K562 (cell line): ENCODE data around the gene SAMD9L. TPM values are rescaled to one million over a fixed set of nuclear protein-coding genes. Genes with fewer than 3 reads are reported as not detected.
A peak's percentile ranks its signal among the peaks of the same experiment; 100 is the strongest.

ENCODE experiments used
- ATAC-seq: fragments of 200-7000 bp; cut with Tn5 transposase; 3 replicates; pipeline ENCODE4 v1.9.1; 2020; ENCODE audit warnings: moderate library complexity
- BruUV-seq: library from RNA; stranded (reverse); fragments of 400-500 nt; replicated peaks from 2 replicates; lab custom pipeline; 2021; lab: Mats Ljungman, UMichigan
- CTCF ChIA-PET: fragments of 300-600 bp; formaldehyde crosslinking; extraction: SDS; loops from one replicate; lab custom pipeline; 2021; ENCODE audit warnings: low intra/inter-chr PET ratio; lab: Yijun Ruan, JAX
- POLR2A ChIA-PET: fragments of 300-600, 350-650 bp; sonication (Branson Sonifier 250); formaldehyde crosslinking; extraction: SDS; loops from one replicate; lab custom pipeline; 2021; ENCODE audit warnings: antibody characterized with exemption, inconsistent platforms; lab: Yijun Ruan, JAX
- DNase-seq, 4 experiments: peaks; one replicate each; pipeline versions ENCODE4 v3.0.0 to v3.0.0-alpha.2; 2011 to 2018; ENCODE audit warnings: low spot score in 3 of 4, mixed read lengths in 3 of 4; ENCODE audit errors: extremely low read depth in 1 of 4
- FAIRE-seq: peaks from 2 replicates; lab custom pipeline; 2011; peaks lifted over from hg19 to GRCh38; lab: Jason Lieb, UNC
- H2AFZ ChIP-seq: 2 replicates; pipeline ENCODE4 v1.6.0; 2011; ENCODE audit warnings: low read depth, low read length, control low read depth, inconsistent platforms
- H3K27ac ChIP-seq: fragments of 200-600 bp; 3 replicates; pipeline ENCODE4 v1.8.0; 2011; ENCODE audit warnings: low read depth, mild to moderate bottlenecking, control low read depth, inconsistent platforms, low read length, moderate library complexity, mixed read lengths; ENCODE audit errors: extremely low read depth
- H3K27me3 ChIP-seq, 2 experiments: fragments of 300-600 bp in 1 of 2; 2 replicates in 1 of 2; 3 replicates in 1 of 2; pipeline versions ENCODE4 v1.6.0 to v1.8.0; 2011; ENCODE audit warnings: inconsistent platforms in 2 of 2, low read length in 2 of 2, mild to moderate bottlenecking in 1 of 2, mixed read lengths in 1 of 2, moderate library complexity in 1 of 2; ENCODE audit not compliant: control insufficient read depth in 2 of 2, insufficient read depth in 2 of 2
- H3K36me3 ChIP-seq: fragments of 300-600 bp; 3 replicates; pipeline ENCODE4 v1.8.0; 2011; ENCODE audit warnings: mild to moderate bottlenecking, low read length, inconsistent platforms; ENCODE audit not compliant: control insufficient read depth, insufficient read depth
- H3K4me1 ChIP-seq, 2 experiments: fragments of 200-600 bp in 1 of 2; replicated peaks in 1 of 2; 2 replicates in 1 of 2; 3 replicates in 1 of 2; pipeline versions ENCODE4 v1.5.1 to v1.8.0; 2011; ENCODE audit warnings: inconsistent platforms in 2 of 2, low read length in 2 of 2, mild to moderate bottlenecking in 1 of 2, mixed read lengths in 1 of 2, moderate library complexity in 1 of 2; ENCODE audit not compliant: control insufficient read depth in 2 of 2, insufficient read depth in 2 of 2
- H3K4me2 ChIP-seq: 2 replicates; pipeline ENCODE4 v1.6.1; 2011; ENCODE audit warnings: low read length, control low read depth, inconsistent platforms, mixed read lengths; ENCODE audit not compliant: insufficient read depth
- H3K4me3 ChIP-seq: fragments of 200-600 bp; sonication (generic), shearing (Covaris generic); 2 replicates; pipeline ENCODE4 v1.5.1; 2016; ENCODE audit warnings: control low read depth, inconsistent platforms
- H3K79me2 ChIP-seq: fragments of 200-600 bp; 3 replicates; pipeline ENCODE4 v1.8.0; 2011; ENCODE audit warnings: low read length, inconsistent platforms; ENCODE audit not compliant: control insufficient read depth, insufficient read depth
- H3K9ac ChIP-seq, 2 experiments: 2 replicates each; pipeline versions ENCODE4 v1.6.0 to v1.6.1; 2011; ENCODE audit warnings: low read depth in 2 of 2, low read length in 2 of 2, control low read depth in 1 of 2, inconsistent platforms in 1 of 2, mild to moderate bottlenecking in 1 of 2, mixed read lengths in 1 of 2; ENCODE audit not compliant: insufficient read depth in 1 of 2
- H3K9me1 ChIP-seq: one replicate; pipeline ENCODE4 v1.6.0; 2011; ENCODE audit warnings: inconsistent platforms, mild to moderate bottlenecking, low read length, moderate library complexity; ENCODE audit not compliant: control insufficient read depth, insufficient read depth
- H3K9me3 ChIP-seq: replicated peaks from 2 replicates; pipeline ENCODE4 v1.5.1; 2011; ENCODE audit warnings: low read depth, low read length, inconsistent platforms; ENCODE audit not compliant: control insufficient read depth, insufficient read depth
- H4K20me1 ChIP-seq: replicated peaks from 2 replicates; pipeline ENCODE4 v1.6.1; 2011; ENCODE audit warnings: low read length, inconsistent platforms, mixed read lengths; ENCODE audit not compliant: control insufficient read depth, insufficient read depth
- CBFA2T3 ChIP-seq: fragments of 450-650 bp; IDR thresholded peaks from 2 replicates; pipeline ENCODE4 v1.6.1; 2017
- FOXO4 ChIP-seq: fragments of 450-650 bp; formaldehyde crosslinking; IDR thresholded peaks from 2 replicates; pipeline ENCODE4 v1.4.0; 2020; ENCODE audit warnings: mild to moderate bottlenecking, moderate library complexity
- JUND ChIP-seq, 2 experiments: IDR thresholded peaks; 2 replicates in 1 of 2; 3 replicates in 1 of 2; pipeline ENCODE4 v1.6.1; 2011; ENCODE audit warnings: borderline replicate concordance in 2 of 2, low read depth in 2 of 2, low read length in 2 of 2, improper control_type of control experiment in 1 of 2, missing biosample characterization in 1 of 2, missing genetic modification characterization in 1 of 2, missing genetic modification reagents in 1 of 2
- WGBS: fragments of 100-300 bp; shearing (Covaris generic); methylation state at CpG from one replicate; pipeline ENCODE4 v1.1.6; 2016; ENCODE audit warnings: low coverage, mixed read lengths; ENCODE audit not compliant: insufficient coverage; ENCODE audit errors: missing lambda C conversion rate; 5-methylcytosine and 5-hydroxymethylcytosine counted together
- in situ Hi-C: fragments of 300-500 bp; cut with MboI; formaldehyde crosslinking; loops from 4 replicates; pipeline ENCODE4 v1.15.0; 2018; ENCODE audit warnings: inconsistent platforms, mixed read lengths
- intact Hi-C: fragments of 100-400 bp; cut with micrococcal nuclease; formaldehyde crosslinking; loops from 2 replicates; pipeline ENCODE4 v1.14.2; 2022
- polyA plus RNA-seq, 8 experiments: library from polyadenylated mRNA; depleted of rRNA in 4 of 8; stranded (reverse) in 5 of 8; unstranded in 3 of 8; fragments of >200 nt; fragmentation: Nextera tagmentation in 2 of 8; fragmentation: Illumina TruSeq in 1 of 8; extraction: Ambion mirVana in 2 of 8; extraction: Trizol in 1 of 8; gene quantifications; 2 replicates each; pipeline versions ENCODE4 v1.2.1 to v1.2.3, GENCODE V29; 2011 to 2014; ENCODE audit warnings: inconsistent platforms in 1 of 8, missing spikeins in 1 of 8
- total RNA-seq, 7 experiments: library from RNA; depleted of rRNA in 6 of 7; stranded (reverse); fragments of >200 nt in 6 of 7; fragmentation: Illumina TruSeq in 2 of 7; extraction: Trizol in 2 of 7; gene quantifications; 2 replicates each; pipeline versions ENCODE4 v1.2.1 to v1.2.3, GENCODE V29; 2011 to 2021; ENCODE audit warnings: low replicate concordance in 1 of 7

The SAMD9L gene
- total and polyA plus RNA-seq, 9 of the 15 experiments (the other 6 are each of a cell fraction or from before 2014, with no cell fraction given) = 0.15 to 1.0 (median 0.48) TPM

GRCh38 chr7:93150200-93150835 is 2.1 kb upstream of the SAMD9L start:
- Histone ChIP-seq H3K9ac (no peak overlapping the region), H2AFZ (no peak overlapping the region), H3K27me3 (peaks cover 0 to 4% of the 10 kb centered on the region in 2 experiments; a peak in 1 of 5 replicates), H4K20me1 (no peaks in the 10 kb centered on the region), H3K36me3 (no peaks in the 10 kb centered on the region)
- DNase-seq = no peak
- WGBS = 14% methylated on average over 1 of the region's 1 CpG
- BruUV-seq = no TSS peak
- no peak for ATAC-seq
- no peak for TF ChIP-seq FOXO4
- TF ChIP-seq, all 486 proteins: peak for 0
- ChIA-PET CTCF (no interaction called here), POLR2A (no interaction called here)
- no peak overlapping the region for H3K4me3 ChIP-seq
- no peaks in the 10 kb centered on the region for H3K9me3 ChIP-seq
- H3K79me2 ChIP-seq = no peaks in the 10 kb centered on the region
- no peak for FAIRE-seq
- no peak overlapping the region for H3K4me2 ChIP-seq
- H3K27ac ChIP-seq = no peak overlapping the region
- no peaks in the 10 kb centered on the region for H3K9me1 ChIP-seq
- intact Hi-C loops = no loop called here
- peaks cover 0 to 12% of the 10 kb centered on the region in 2 experiments; a peak in 1 of 5 replicates for H3K4me1 ChIP-seq
- in situ Hi-C loops = no loop called here

GRCh38 chr7:93148727-93149126 is 542 bp upstream of the SAMD9L start:
- DNase-seq = no peak
- H3K9ac ChIP-seq = no peak overlapping the region
- no peaks in the 10 kb centered on the region for H4K20me1 ChIP-seq
- BruUV-seq = no TSS peak
- peak; percentile 6 for FAIRE-seq
- H2AFZ ChIP-seq = peak overlapping the region; percentile 82
- WGBS = 6% methylated on average over 3 of the region's 3 CpGs
- ChIA-PET POLR2A (no interaction called here), CTCF (no interaction called here)
- no peak overlapping the region for H3K27ac ChIP-seq
- H3K9me3 ChIP-seq = no peaks in the 10 kb centered on the region
- no peak for ATAC-seq
- no peaks in the 10 kb centered on the region for H3K79me2 ChIP-seq
- no peaks in the 10 kb centered on the region for H3K9me1 ChIP-seq
- H3K4me2 ChIP-seq = no peak overlapping the region
- peaks cover 0 to 4% of the 10 kb centered on the region in 2 experiments; a peak in 1 of 5 replicates for H3K27me3 ChIP-seq
- H3K4me1 ChIP-seq = peaks cover 0 to 12% of the 10 kb centered on the region in 2 experiments; a peak in 1 of 5 replicates
- no peak overlapping the region for H3K4me3 ChIP-seq
- in situ Hi-C loops (no loop called here), intact Hi-C loops (no loop called here)
- H3K36me3 ChIP-seq = no peaks in the 10 kb centered on the region
- TF ChIP-seq CBFA2T3 = no peak
- TF ChIP-seq JUND (IDR thresholded peaks at IDR 0.05; ENCODE audit: borderline replicate concordance, low read depth, low read length) = no peak
- peak; percentile 67; the same call in 1 of the 3 replicates for TF ChIP-seq JUND (tag; IDR thresholded peaks at IDR 0.05; ENCODE audit: borderline replicate concordance, low read depth, low read length)
